T-helper 1 cell treated with Interleukin-12 subunit alpha and Interleukin-12 subunit beta and Interleukin-4 antibody, amounts not matched to agents 30 μg/mL and 1 μg/mL, for 36 hours (primary cell): ENCODE results near the gene EPHA6.

ENCODE experiments used
- H3K27ac Mint-ChIP-seq: one replicate; pipeline ENCODE4 v1.8.0; 2021; ENCODE audit warnings: mild to moderate bottlenecking, mixed read lengths
- H3K27me3 Mint-ChIP-seq: one replicate; pipeline ENCODE4 v1.8.0; 2021; ENCODE audit warnings: low read depth, mixed read lengths
- H3K36me3 Mint-ChIP-seq: one replicate; pipeline ENCODE4 v1.8.0; 2021; ENCODE audit warnings: low read depth, mixed read lengths
- H3K4me1 Mint-ChIP-seq: one replicate; pipeline ENCODE4 v1.8.0; 2021; ENCODE audit warnings: low read depth, mixed read lengths
- H3K4me3 Mint-ChIP-seq: one replicate; pipeline ENCODE4 v1.8.0; 2021; ENCODE audit warnings: mild to moderate bottlenecking, moderate library complexity, mixed read lengths
- H3K9me3 Mint-ChIP-seq: one replicate; pipeline ENCODE4 v1.8.0; 2021; ENCODE audit warnings: mixed read lengths

EPHA6 gene

DNA sequence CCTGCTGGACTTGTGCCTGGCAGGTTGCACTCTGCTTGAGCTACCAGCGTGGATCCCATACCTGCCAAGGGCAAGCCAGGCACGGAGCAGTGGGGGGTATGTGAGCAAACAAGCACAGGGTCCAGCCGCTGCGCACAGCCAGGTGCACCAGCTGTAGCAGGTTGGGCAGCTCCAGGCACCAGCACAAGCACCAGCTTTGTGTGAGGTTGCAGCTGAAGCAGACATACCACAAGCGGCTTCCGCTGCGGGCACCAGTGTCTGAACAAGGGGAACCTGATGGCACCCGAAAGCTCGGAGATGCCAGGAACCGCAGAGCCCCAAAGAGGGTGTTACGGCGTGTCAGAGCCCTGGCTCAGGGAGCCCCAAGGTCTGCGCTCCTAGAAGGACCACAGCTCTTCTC, 477.5 kb downstream of the EPHA6 start:
- Mint-ChIP-seq H3K4me1 (no peaks in the 10 kb centered on the region), H3K4me3 (no peak overlapping the region), H3K27me3 (no peaks in the 10 kb centered on the region), H3K36me3 (no peaks in the 10 kb centered on the region), H3K9me3 (peaks cover 10% of the 10 kb centered on the region), H3K27ac (no peak overlapping the region)

- H3K36me3 Mint-ChIP-seq, result no peaks in the 10 kb centered on the region
- no peak overlapping the region for H3K4me3 Mint-ChIP-seq
- H3K4me1 Mint-ChIP-seq, result no peaks in the 10 kb centered on the region
- no peaks in the 10 kb centered on the region for H3K27me3 Mint-ChIP-seq
- peaks cover 10% of the 10 kb centered on the region for H3K9me3 Mint-ChIP-seq
- H3K27ac Mint-ChIP-seq, result no peak overlapping the region
These were observed 479.3 kb downstream of the EPHA6 start for GRCh38 chr3:97293596-97294131.

- H3K4me1 Mint-ChIP-seq, result no peaks in the 10 kb centered on the region
- H3K36me3 Mint-ChIP-seq, result no peaks in the 10 kb centered on the region
These were observed 482.6 kb downstream of the EPHA6 start for GRCh38 chr3:97297032-97297431.

GRCh38 chr3:97301114-97301513, 486.7 kb downstream of the EPHA6 start:
- Mint-ChIP-seq H3K27ac (no peak overlapping the region), H3K36me3 (no peaks in the 10 kb centered on the region), H3K9me3 (peaks cover 3% of the 10 kb centered on the region), H3K4me1 (no peaks in the 10 kb centered on the region), H3K27me3 (no peaks in the 10 kb centered on the region), H3K4me3 (no peak overlapping the region)

More at GRCh38 chr3:97297032-97297431, 482.6 kb downstream of the EPHA6 start:
- Mint-ChIP-seq H3K27ac (no peak overlapping the region), H3K9me3 (peaks cover 10% of the 10 kb centered on the region), H3K4me3 (no peak overlapping the region), H3K27me3 (no peaks in the 10 kb centered on the region)

DNA sequence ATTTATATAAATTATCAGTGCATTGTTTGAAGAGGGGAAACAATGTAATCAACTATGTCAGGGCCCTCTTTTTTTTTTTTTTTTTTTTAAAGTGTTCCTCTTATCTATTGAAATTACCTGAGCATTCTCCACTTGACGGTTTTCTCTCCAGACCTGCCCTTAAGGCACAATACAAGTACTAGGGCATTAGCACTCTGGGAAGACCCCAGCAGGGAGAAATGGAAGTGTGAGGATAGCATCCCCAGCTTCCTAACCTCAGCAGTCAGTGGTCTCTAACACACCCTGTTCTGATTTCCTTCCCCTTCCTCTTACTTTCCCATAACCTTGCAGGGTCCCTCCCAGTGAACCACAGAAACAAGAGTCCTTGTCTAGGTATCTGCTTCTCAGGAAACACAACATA, 491.8 kb downstream of the EPHA6 start:
- H3K4me1 Mint-ChIP-seq, result no peaks in the 10 kb centered on the region
- H3K9me3 Mint-ChIP-seq, result no peaks in the 10 kb centered on the region
- H3K27me3 Mint-ChIP-seq, result no peaks in the 10 kb centered on the region
- H3K27ac Mint-ChIP-seq, result no peak overlapping the region
- H3K36me3 Mint-ChIP-seq, result no peaks in the 10 kb centered on the region
- H3K4me3 Mint-ChIP-seq, result no peak overlapping the region

DNA sequence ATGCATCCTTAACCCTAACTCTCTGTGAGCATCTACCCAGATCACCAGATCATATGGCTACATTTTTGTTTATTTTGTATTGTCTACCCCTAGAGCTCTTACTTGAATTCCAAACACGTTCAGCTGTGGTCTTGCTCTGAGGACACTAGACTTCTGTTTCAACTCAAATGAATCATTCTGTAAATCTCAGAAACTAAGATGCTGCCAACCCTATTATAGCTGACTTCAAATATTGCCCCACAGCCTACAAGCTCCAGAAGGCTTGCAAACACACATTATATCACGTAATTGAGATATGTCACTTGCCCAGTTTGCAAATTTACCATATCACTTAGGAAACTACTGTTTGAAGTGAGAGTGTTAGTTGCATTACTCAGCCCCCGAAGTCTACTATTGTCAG, 524.0 kb downstream of the EPHA6 start:
- Mint-ChIP-seq H3K36me3 (no peaks in the 10 kb centered on the region), H3K27me3 (no peaks in the 10 kb centered on the region), H3K4me1 (no peaks in the 10 kb centered on the region), H3K27ac (no peak overlapping the region), H3K9me3 (no peaks in the 10 kb centered on the region), H3K4me3 (no peak overlapping the region)

DNA sequence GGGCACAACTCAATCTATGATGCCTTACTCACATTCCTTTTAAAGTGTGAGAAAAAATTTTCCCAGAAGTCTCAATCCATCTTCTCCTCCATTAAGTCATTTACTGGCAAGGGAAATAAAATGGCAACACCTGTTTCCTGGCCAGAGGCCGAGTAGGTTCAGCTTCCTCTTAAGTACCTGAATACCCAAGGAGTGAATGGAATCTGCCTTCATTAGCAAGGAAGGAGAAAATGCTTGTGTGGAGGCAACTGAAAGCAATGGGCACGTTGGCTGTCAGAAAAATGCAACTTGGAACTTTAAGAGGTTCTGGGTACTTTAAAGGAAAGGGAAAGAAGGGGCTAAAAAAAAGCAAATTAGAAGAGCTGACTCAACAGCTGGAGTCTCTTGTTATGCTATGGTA, 526.5 kb downstream of the EPHA6 start:
- Mint-ChIP-seq H3K4me3 (no peak overlapping the region), H3K27ac (no peak overlapping the region), H3K4me1 (no peaks in the 10 kb centered on the region), H3K36me3 (no peaks in the 10 kb centered on the region), H3K27me3 (no peaks in the 10 kb centered on the region), H3K9me3 (no peaks in the 10 kb centered on the region)

DNA sequence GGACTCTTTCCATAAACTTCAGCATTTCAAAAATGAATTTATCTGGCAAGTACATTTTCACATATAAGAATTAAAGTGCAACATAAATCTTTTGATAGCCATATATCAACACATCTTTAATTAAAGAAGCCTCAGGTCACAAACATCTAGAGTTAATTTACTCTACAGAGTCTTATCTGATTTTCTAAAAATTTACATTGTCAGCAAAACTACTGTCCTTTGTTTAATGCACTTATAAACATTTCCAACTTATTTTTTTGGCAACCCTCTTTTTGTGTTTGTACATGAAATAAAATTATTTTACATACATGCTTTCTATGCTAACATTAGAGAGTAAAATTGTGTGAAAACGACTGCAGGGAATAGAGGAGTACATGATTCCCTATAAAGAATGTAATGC, 533.4 kb downstream of the EPHA6 start:
- H3K27me3 Mint-ChIP-seq, result no peaks in the 10 kb centered on the region
- no peak overlapping the region for H3K27ac Mint-ChIP-seq
- H3K36me3 Mint-ChIP-seq, result no peaks in the 10 kb centered on the region
- H3K4me3 Mint-ChIP-seq, result no peak overlapping the region
- H3K4me1 Mint-ChIP-seq, result no peaks in the 10 kb centered on the region
- peaks cover 8% of the 10 kb centered on the region for H3K9me3 Mint-ChIP-seq

GRCh38 chr3:97350971-97351370, 536.6 kb downstream of the EPHA6 start:
- Mint-ChIP-seq H3K36me3 (no peaks in the 10 kb centered on the region), H3K27me3 (no peaks in the 10 kb centered on the region), H3K4me3 (no peak overlapping the region), H3K4me1 (no peaks in the 10 kb centered on the region), H3K9me3 (peaks cover 13% of the 10 kb centered on the region), H3K27ac (no peak overlapping the region)

GRCh38 chr3:97353176-97353575, 538.8 kb downstream of the EPHA6 start:
- Mint-ChIP-seq H3K27me3 (no peaks in the 10 kb centered on the region), H3K36me3 (no peaks in the 10 kb centered on the region), H3K4me3 (no peak overlapping the region), H3K27ac (no peak overlapping the region), H3K4me1 (no peaks in the 10 kb centered on the region), H3K9me3 (peaks cover 13% of the 10 kb centered on the region)

DNA sequence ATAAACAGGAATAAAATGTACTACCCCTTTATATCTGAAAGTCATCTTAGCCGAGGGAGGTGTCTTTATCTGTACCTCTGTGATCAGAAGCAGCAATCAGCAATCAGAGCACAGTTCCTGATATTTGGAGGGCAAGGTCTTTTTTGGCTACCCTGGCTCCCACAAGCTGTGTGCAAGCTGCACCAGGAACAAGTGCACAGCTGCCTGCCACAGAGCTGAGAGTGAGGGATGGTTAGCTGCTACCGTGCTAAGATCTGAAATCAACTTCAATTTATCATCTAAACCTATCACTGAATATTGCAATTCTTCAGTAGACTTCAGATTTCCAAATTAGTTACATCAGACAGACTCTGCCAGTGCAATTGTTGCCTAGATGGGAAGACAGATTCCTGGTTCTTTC, 545.6 kb downstream of the EPHA6 start:
- Mint-ChIP-seq H3K4me3 (no peak overlapping the region), H3K36me3 (no peaks in the 10 kb centered on the region), H3K27ac (no peak overlapping the region)

GRCh38 chr3:97360804-97361203, 546.4 kb downstream of the EPHA6 start:
- H3K4me1 Mint-ChIP-seq, result no peaks in the 10 kb centered on the region
- H3K4me3 Mint-ChIP-seq, result no peak overlapping the region
- H3K36me3 Mint-ChIP-seq, result no peaks in the 10 kb centered on the region
- no peaks in the 10 kb centered on the region for H3K9me3 Mint-ChIP-seq
- H3K27ac Mint-ChIP-seq, result no peak overlapping the region
- no peaks in the 10 kb centered on the region for H3K27me3 Mint-ChIP-seq

More for the DNA sequence above, 545.6 kb downstream of the EPHA6 start:
- H3K9me3 Mint-ChIP-seq, result no peaks in the 10 kb centered on the region
- H3K27me3 Mint-ChIP-seq, result no peaks in the 10 kb centered on the region
- no peaks in the 10 kb centered on the region for H3K4me1 Mint-ChIP-seq

DNA sequence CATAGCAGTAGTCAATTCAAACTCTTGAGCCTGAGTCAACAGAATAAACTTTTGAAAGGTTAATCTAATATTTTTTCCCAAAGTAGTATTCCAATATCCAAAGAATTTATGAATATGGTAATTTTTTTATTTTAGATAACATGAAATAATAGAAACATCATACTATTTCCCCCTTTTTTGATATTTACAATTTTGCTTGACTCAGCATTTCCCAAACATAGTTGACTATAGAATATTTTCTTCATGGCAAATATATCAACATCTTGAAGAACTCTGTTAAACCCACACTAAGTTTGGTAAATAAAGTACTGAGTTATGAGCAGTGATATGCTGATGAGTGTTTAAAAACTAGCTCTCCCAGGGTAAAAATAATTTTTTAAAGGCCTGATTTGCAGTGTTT, 570.2 kb downstream of the EPHA6 start:
- Mint-ChIP-seq H3K36me3 (no peaks in the 10 kb centered on the region), H3K9me3 (no peaks in the 10 kb centered on the region), H3K27ac (no peak overlapping the region), H3K4me1 (no peaks in the 10 kb centered on the region), H3K27me3 (no peaks in the 10 kb centered on the region), H3K4me3 (no peak overlapping the region)

DNA sequence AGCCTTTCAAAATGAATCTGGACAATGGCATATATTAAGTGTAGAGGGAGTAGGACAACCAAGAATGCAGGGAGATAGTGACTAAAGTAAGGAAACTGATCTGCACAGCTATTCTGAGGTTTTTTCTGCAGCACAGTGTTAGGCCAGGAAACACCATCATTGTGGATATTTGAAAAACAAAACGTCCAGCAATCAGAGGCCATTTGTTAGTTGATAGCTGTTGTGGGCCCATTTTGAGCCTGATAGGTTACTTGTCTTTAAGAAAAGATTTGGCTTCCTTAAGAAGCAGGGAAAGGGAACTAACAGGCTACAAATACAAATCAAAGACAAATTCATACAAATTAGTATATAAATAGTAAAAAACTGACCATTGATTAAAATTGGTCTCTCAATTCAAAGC, 574.4 kb downstream of the EPHA6 start:
- no peak overlapping the region for H3K4me3 Mint-ChIP-seq
- H3K9me3 Mint-ChIP-seq, result no peaks in the 10 kb centered on the region
- H3K27me3 Mint-ChIP-seq, result no peaks in the 10 kb centered on the region
- H3K4me1 Mint-ChIP-seq, result no peaks in the 10 kb centered on the region
- H3K27ac Mint-ChIP-seq, result no peak overlapping the region
- H3K36me3 Mint-ChIP-seq, result no peaks in the 10 kb centered on the region

DNA sequence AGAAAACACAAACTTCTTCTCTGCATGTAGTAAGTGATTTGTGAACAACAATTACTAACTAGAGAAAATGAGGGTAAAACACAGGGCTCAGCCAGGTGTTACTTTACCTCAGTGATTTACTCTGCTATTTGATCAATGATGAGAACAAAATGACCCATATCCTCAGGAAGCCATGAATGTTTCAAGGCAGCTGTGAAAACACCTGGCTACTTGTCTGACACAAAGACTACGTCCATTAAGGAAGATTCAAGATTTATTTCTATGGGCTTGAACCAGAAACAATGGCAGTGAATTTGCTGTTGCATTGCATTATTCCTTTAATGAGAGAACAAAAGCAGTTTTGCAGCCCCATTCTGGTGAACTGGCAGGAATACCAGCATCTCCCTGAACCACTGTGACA, 575.5 kb downstream of the EPHA6 start:
- H3K4me1 Mint-ChIP-seq, result no peaks in the 10 kb centered on the region
- no peaks in the 10 kb centered on the region for H3K9me3 Mint-ChIP-seq
- no peaks in the 10 kb centered on the region for H3K27me3 Mint-ChIP-seq
- H3K4me3 Mint-ChIP-seq, result no peak overlapping the region
- H3K27ac Mint-ChIP-seq, result no peak overlapping the region
- H3K36me3 Mint-ChIP-seq, result no peaks in the 10 kb centered on the region

- no peak overlapping the region for H3K4me3 Mint-ChIP-seq
- no peaks in the 10 kb centered on the region for H3K27me3 Mint-ChIP-seq
- H3K4me1 Mint-ChIP-seq, result no peaks in the 10 kb centered on the region
- no peaks in the 10 kb centered on the region for H3K36me3 Mint-ChIP-seq
- H3K9me3 Mint-ChIP-seq, result no peaks in the 10 kb centered on the region
- H3K27ac Mint-ChIP-seq, result no peak overlapping the region
These were observed 576.8 kb downstream of the EPHA6 start for GRCh38 chr3:97391167-97391566.
